ENCODE data around the gene PCSK4. TPM values are rescaled to one million over a fixed set of nuclear protein-coding genes. Genes with fewer than 3 reads are reported as not detected.

PCSK4 gene
- total RNA-seq, 1 experiment from 2014 or later = 9.9 TPM

DNA sequence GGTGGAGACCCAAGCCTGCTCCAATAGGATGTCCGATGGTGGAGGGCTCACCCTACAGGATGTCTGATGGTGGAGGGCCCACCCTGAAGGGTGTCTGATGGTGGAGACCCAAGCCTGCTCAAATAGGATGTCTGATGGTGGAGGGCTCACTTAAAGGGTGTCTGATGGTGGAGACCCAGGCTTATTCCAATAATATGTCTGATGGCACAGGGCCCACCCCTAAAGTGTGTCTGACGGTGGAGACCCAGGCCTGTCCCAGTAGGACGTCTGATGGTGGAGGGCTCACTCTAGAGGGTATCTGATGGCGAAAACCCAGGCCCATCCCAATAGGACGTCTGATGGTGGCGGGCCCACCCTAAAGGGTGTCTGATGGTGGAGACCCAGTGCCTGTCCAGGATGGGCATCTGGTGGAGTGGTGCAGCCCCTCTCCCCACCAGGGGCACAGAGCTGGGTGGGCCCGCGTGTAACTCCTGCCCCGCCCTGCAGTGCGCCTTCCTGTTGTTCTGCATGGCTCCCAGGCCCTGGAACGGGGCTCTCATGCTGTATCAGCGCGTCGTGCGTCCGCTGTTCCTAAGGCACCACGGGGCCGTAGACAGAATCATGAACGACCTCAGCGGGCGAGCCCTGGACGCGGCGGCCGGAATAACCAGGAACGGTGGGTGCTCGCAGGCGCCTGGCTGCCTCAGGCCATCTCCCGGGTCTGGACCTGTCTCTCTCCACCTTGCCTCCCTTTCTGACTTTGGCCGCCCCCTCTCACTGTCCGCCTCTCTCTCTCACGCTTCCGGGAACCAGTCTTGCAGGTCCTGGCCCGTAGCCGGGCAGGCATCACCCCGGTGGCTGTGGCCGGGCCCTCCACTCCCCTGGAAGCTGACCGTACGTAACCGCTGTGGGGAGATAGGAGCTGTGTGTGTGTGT, 5.9 kb upstream of the PCSK4 start:
- Histone ChIP-seq H3K27me3 (ENCODE audit: control insufficient read depth, insufficient read depth, low read length) (no peaks in the 10 kb centered on the region), H3K36me3 (ENCODE audit: control insufficient read depth, insufficient read depth, low read length) (no peaks in the 10 kb centered on the region; the same call in 1 of the 2 replicates), H3K9me3 (ENCODE audit: control insufficient read depth, insufficient read depth, low read depth, low read length) (no peaks in the 10 kb centered on the region), H3K27ac (ENCODE audit: low read length) (no peak overlapping the region), H3K4me1 (ENCODE audit: control insufficient read depth, insufficient read depth, low read length) (no peaks in the 10 kb centered on the region; the same call in 1 of the 2 replicates), H3K4me3 (ENCODE audit: low read depth in 2 of 2, low read length in 2 of 2) (no peak overlapping the region)
- CTCF ChIA-PET = no interaction called here
- no peak for DNase-seq (ENCODE audit: low read depth, low spot score)
- intact Hi-C loops (cut with micrococcal nuclease; ENCODE audit: unreplicated experiment) = no loop called here
- POLR2A ChIA-PET = no interaction called here
- TF ChIP-seq POLR2AphosphoS5 (IDR thresholded peaks at IDR 0.05; ENCODE audit: low read depth, low read length) (no peak), SIN3A (IDR thresholded peaks at IDR 0.05; ENCODE audit: borderline replicate concordance, insufficient read depth, low read depth, low read length) (no peak), TCF7L2 (IDR thresholded peaks at IDR 0.05; ENCODE audit: low read depth, low read length) (no peak)
- TF ChIP-seq, protein P1, sequence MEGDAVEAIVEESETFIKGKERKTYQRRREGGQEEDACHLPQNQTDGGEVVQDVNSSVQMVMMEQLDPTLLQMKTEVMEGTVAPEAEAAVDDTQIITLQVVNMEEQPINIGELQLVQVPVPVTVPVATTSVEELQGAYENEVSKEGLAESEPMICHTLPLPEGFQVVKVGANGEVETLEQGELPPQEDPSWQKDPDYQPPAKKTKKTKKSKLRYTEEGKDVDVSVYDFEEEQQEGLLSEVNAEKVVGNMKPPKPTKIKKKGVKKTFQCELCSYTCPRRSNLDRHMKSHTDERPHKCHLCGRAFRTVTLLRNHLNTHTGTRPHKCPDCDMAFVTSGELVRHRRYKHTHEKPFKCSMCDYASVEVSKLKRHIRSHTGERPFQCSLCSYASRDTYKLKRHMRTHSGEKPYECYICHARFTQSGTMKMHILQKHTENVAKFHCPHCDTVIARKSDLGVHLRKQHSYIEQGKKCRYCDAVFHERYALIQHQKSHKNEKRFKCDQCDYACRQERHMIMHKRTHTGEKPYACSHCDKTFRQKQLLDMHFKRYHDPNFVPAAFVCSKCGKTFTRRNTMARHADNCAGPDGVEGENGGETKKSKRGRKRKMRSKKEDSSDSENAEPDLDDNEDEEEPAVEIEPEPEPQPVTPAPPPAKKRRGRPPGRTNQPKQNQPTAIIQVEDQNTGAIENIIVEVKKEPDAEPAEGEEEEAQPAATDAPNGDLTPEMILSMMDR (IDR thresholded peaks at IDR 0.05) = no peak
- TF ChIP-seq, protein P2, sequence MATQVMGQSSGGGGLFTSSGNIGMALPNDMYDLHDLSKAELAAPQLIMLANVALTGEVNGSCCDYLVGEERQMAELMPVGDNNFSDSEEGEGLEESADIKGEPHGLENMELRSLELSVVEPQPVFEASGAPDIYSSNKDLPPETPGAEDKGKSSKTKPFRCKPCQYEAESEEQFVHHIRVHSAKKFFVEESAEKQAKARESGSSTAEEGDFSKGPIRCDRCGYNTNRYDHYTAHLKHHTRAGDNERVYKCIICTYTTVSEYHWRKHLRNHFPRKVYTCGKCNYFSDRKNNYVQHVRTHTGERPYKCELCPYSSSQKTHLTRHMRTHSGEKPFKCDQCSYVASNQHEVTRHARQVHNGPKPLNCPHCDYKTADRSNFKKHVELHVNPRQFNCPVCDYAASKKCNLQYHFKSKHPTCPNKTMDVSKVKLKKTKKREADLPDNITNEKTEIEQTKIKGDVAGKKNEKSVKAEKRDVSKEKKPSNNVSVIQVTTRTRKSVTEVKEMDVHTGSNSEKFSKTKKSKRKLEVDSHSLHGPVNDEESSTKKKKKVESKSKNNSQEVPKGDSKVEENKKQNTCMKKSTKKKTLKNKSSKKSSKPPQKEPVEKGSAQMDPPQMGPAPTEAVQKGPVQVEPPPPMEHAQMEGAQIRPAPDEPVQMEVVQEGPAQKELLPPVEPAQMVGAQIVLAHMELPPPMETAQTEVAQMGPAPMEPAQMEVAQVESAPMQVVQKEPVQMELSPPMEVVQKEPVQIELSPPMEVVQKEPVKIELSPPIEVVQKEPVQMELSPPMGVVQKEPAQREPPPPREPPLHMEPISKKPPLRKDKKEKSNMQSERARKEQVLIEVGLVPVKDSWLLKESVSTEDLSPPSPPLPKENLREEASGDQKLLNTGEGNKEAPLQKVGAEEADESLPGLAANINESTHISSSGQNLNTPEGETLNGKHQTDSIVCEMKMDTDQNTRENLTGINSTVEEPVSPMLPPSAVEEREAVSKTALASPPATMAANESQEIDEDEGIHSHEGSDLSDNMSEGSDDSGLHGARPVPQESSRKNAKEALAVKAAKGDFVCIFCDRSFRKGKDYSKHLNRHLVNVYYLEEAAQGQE (IDR thresholded peaks at IDR 0.05; ENCODE audit: insufficient read depth in 1 of 2, low read depth in 2 of 2, low read length in 1 of 2) = no peak
- in situ Hi-C loops (cut with HindIII; ENCODE audit: low pct_unique_long_range_greater_than_20kb, low sequenced_read_pairs) = no loop called here
- no TSS peak for BruUV-seq (replicated peaks)
- no peak for ATAC-seq

DNA sequence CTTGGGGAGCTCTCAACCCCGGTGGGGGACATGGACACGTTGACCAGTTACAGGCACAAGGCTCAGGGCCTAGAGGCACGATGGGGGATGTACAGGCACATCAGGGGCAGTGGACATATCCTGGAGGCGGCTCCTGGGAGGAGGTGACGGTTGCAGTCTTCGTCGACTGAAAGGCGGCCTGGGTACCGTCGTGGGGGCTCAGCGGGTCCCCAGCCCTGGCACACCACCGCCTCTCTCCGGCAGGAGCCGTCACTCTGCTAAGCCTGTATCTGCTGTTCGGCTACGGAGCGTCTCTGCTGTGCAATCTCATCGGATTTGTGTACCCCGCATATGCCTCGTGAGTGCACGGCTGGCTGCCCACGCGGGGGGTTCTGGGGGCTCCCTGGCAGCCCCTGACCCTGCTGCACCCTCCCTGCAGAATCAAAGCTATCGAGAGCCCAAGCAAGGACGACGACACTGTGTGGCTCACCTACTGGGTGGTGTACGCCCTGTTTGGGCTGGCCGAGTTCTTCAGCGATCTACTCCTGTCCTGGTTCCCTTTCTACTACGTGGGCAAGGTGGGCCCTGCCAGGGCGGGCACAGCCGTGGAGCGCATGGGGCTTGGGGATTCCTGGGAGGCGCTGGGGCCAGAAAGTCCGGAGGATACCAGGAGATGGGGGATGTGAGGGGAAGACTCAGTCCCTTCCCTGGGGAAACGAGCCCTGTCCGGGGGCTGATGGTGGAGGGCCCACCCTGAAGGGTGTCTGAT, 5.1 kb upstream of the PCSK4 start:
- no peaks in the 10 kb centered on the region for H3K9me3 ChIP-seq (ENCODE audit: control insufficient read depth, insufficient read depth, low read depth, low read length)
- TF ChIP-seq POLR2AphosphoS5 (IDR thresholded peaks at IDR 0.05; ENCODE audit: low read depth, low read length) (no peak), TCF7L2 (IDR thresholded peaks at IDR 0.05; ENCODE audit: low read depth, low read length) (no peak), SIN3A (IDR thresholded peaks at IDR 0.05; ENCODE audit: borderline replicate concordance, insufficient read depth, low read depth, low read length) (no peak)
- TF ChIP-seq, protein P2 (IDR thresholded peaks at IDR 0.05; ENCODE audit: insufficient read depth in 1 of 2, low read depth in 2 of 2, low read length in 1 of 2) = no peak
- TF ChIP-seq, protein P1 (IDR thresholded peaks at IDR 0.05) = no peak
- ChIA-PET CTCF (no interaction called here), POLR2A (no interaction called here)
- H3K36me3 ChIP-seq (ENCODE audit: control insufficient read depth, insufficient read depth, low read length) = no peaks in the 10 kb centered on the region; the same call in 1 of the 2 replicates
- no peaks in the 10 kb centered on the region; the same call in 1 of the 2 replicates for H3K4me1 ChIP-seq (ENCODE audit: control insufficient read depth, insufficient read depth, low read length)
- ATAC-seq (no peak), DNase-seq (ENCODE audit: low read depth, low spot score) (no peak)
- H3K27ac ChIP-seq (ENCODE audit: low read length) = no peak overlapping the region
- no peaks in the 10 kb centered on the region for H3K27me3 ChIP-seq (ENCODE audit: control insufficient read depth, insufficient read depth, low read length)
- in situ Hi-C loops (cut with HindIII; ENCODE audit: low pct_unique_long_range_greater_than_20kb, low sequenced_read_pairs) (no loop called here), intact Hi-C loops (cut with micrococcal nuclease; ENCODE audit: unreplicated experiment) (no loop called here)
- no TSS peak for BruUV-seq (replicated peaks)
- H3K4me3 ChIP-seq (ENCODE audit: low read depth in 2 of 2, low read length in 2 of 2) = no peak overlapping the region

Measured in Panc1 (cell line).